Suprapubic skin (tissue), 4 donors: ENCODE measurements around the gene SPATA6.

Experiments
- EP300 ChIP-seq: sonication (generic); formaldehyde crosslinking; IDR thresholded peaks from one replicate; pipeline ENCODE4 v1.6.1; 2017; ENCODE audit warnings: antibody characterized with exemption
- POLR2A ChIP-seq, 2 donors: fragments of 450-650 bp; IDR thresholded peaks; one replicate each; pipeline ENCODE4 v1.6.1; 2017; ENCODE audit warnings: antibody characterized with exemption in 2 of 2, mild to moderate bottlenecking in 2 of 2, moderate library complexity in 2 of 2
- POLR2AphosphoS5 ChIP-seq, 3 donors: sonication (generic); formaldehyde crosslinking; IDR thresholded peaks; one replicate each; pipeline ENCODE4 v1.6.1; 2017; ENCODE audit warnings: antibody characterized with exemption in 3 of 3
- TF ChIP-seq, protein P1 (sequence below), 2 donors: fragments of 200-600 bp in 1 of 2; fragments of 450-650 bp in 1 of 2; sonication (generic) in 1 of 2; IDR thresholded peaks; one replicate each; pipeline ENCODE4 v1.5.1; 2016 to 2019; ENCODE audit warnings: antibody characterized with exemption in 2 of 2, mild to moderate bottlenecking in 1 of 2, moderate library complexity in 1 of 2

DNA sequence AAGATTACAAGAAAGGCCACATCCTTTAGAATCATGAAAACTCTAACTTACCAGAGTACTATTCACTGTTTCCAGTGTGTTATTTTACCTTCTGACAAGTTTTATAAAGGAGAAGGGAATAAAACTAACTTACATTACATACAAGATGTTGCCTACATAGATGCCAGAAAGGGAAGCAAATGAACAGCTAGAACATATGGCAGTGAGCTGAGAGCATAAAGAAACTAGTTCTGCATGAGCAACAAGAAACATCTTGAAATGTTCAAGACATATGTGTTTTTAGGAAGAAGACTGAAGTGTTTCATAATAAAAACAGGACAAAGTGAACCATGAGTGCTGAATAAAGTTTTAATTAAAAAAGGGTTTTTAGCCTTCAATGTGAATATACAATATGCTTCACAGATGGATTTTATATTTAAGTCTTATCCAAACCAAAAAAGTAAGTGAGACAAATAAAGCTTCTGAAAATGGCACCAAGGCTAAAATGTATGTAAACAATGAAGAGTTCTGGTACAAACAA, 210.1 kb downstream of the SPATA6 start:
- TF ChIP-seq, protein P1, sequence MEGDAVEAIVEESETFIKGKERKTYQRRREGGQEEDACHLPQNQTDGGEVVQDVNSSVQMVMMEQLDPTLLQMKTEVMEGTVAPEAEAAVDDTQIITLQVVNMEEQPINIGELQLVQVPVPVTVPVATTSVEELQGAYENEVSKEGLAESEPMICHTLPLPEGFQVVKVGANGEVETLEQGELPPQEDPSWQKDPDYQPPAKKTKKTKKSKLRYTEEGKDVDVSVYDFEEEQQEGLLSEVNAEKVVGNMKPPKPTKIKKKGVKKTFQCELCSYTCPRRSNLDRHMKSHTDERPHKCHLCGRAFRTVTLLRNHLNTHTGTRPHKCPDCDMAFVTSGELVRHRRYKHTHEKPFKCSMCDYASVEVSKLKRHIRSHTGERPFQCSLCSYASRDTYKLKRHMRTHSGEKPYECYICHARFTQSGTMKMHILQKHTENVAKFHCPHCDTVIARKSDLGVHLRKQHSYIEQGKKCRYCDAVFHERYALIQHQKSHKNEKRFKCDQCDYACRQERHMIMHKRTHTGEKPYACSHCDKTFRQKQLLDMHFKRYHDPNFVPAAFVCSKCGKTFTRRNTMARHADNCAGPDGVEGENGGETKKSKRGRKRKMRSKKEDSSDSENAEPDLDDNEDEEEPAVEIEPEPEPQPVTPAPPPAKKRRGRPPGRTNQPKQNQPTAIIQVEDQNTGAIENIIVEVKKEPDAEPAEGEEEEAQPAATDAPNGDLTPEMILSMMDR (IDR thresholded peaks at IDR 0.05) = no peak
- TF ChIP-seq POLR2AphosphoS5 (IDR thresholded peaks at IDR 0.05) = no peak
- TF ChIP-seq POLR2A (IDR thresholded peaks at IDR 0.05) = no peak
- no peak for TF ChIP-seq EP300
